ENCODE measurements around the gene TTC28. TPM values are rescaled to one million over a fixed set of nuclear protein-coding genes. Genes with fewer than 3 reads are reported as not detected.
A peak's percentile ranks its signal among the peaks of the same experiment; 100 is the strongest.

The TTC28 gene
- total RNA-seq, 2 donors from 2014 or later, result 4.2 to 5.4 TPM

DNA sequence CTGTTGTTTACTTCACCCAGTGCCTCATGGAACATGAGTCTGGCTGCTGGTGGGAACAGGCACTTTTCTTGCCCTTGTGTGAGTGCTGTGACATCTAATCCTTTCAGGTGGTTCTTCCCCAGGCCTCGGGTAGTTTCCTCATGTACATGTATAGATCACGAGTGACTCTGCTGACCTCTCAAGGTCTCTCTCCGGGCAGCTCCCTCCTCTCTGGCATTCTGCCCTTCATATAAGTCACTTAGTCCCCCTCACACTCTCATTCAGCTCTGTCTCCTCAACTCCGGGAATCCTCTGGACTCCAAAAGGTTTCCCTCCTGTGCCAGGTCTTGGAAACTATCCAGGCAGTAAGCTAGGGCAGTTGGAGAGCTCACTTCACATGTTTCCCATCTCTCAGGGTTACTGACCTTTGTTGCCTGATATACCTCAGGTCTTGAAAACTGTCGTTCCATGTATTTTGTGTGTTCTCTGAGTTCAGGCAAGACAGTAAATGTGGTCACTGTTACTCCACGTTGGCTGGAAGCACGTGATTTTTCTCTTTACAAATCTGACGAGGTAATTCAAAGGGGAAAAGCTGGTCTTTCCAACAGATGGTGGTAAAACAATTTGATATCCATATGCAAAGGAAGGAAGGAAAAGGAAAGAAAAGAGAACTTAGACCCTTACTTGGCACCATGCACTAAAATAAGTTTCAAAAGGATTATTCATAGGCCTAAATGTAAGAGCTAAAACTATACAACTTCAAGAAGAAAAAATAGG, 720.1 kb downstream of the TTC28 start:
- Mint-ChIP-seq H3K27ac (no peak overlapping the region), H3K9me3 (no peaks in the 10 kb centered on the region), H3K36me3 (ENCODE audit: insufficient read depth in 2 of 2) (no peaks in the 10 kb centered on the region), H3K27me3 (ENCODE audit: low read depth) (no peaks in the 10 kb centered on the region), H3K4me1 (ENCODE audit: low read depth) (no peaks in the 10 kb centered on the region), H3K4me3 (no peak overlapping the region)
- no peak for ATAC-seq (replicated peaks in 1 of 2)
- DNase-seq, result no peak

DNA sequence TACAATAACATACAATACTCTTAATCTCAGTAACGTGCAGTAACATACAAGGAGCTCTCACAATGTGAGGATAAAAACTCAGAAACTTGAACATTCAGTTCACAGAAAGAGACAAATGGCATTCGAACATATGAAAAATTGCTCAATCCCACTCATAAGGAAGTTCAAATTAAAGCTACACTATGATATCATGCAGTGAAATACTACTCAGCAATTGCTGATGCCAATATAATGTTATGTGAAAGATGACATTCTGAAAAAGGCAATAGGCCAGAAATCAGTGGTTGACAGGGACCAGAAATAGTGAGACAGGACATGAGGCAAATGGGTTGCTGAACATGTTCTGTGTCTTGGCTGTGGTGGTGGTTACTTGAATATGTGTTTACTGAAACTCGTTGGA, 726.9 kb downstream of the TTC28 start:
- ATAC-seq (replicated peaks in 1 of 2) (no peak), DNase-seq (no peak)
- Mint-ChIP-seq H3K27ac (no peak overlapping the region), H3K36me3 (ENCODE audit: insufficient read depth in 2 of 2) (no peaks in the 10 kb centered on the region), H3K4me1 (ENCODE audit: low read depth) (no peaks in the 10 kb centered on the region), H3K9me3 (no peaks in the 10 kb centered on the region), H3K27me3 (ENCODE audit: low read depth) (no peaks in the 10 kb centered on the region), H3K4me3 (no peak overlapping the region)

DNA sequence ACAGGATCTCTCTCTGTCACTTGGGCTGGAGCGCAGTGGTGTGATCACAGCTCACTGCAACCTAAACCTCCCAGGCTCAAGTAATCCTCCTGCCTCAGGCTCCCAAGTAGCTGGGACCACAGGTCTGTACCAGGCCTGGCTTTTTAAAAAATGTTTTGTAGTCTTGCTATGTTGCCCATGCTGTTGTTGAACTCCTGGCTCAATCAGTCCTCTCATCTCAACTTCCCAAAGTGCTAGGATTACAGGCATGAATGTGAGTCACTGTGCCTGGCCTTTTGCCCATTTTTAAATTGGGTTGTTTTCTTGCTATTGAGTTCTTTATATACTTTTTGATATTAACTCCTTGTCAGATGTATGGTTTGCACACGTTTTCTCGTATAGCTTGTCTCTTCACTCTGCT, 727.5 kb downstream of the TTC28 start:
- no peaks in the 10 kb centered on the region for H3K4me1 Mint-ChIP-seq (ENCODE audit: low read depth)
- H3K27ac Mint-ChIP-seq, result no peak overlapping the region
- no peaks in the 10 kb centered on the region for H3K36me3 Mint-ChIP-seq (ENCODE audit: insufficient read depth in 2 of 2)
- no peaks in the 10 kb centered on the region for H3K27me3 Mint-ChIP-seq (ENCODE audit: low read depth)
- no peaks in the 10 kb centered on the region for H3K9me3 Mint-ChIP-seq
- H3K4me3 Mint-ChIP-seq, result no peak overlapping the region
- ATAC-seq (replicated peaks in 1 of 2) (no peak), DNase-seq (no peak)

DNA sequence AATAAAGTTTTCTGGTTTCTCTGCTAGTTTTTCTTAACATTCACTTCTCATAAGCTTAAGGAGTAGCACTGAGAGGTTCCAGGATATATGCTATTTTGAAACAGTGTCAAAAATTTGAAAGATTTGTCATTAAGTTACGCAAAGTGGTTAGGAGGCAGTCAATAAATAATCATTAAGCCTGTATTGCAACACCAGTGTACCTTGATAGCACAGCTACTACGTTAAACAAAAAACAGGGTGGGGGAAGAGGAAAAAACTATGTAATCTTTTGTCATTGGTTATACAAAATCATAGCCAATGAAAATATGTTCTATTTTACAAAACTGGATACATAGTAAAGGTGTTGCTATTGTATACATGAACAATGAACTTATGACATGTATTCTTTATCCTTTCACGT, 730.2 kb downstream of the TTC28 start:
- DNase-seq, result no peak
- no peak for ATAC-seq (replicated peaks in 1 of 2)
- Mint-ChIP-seq H3K27ac (no peak overlapping the region), H3K4me1 (ENCODE audit: low read depth) (no peaks in the 10 kb centered on the region), H3K4me3 (no peak overlapping the region), H3K9me3 (no peaks in the 10 kb centered on the region), H3K36me3 (ENCODE audit: insufficient read depth in 2 of 2) (no peaks in the 10 kb centered on the region), H3K27me3 (ENCODE audit: low read depth) (no peaks in the 10 kb centered on the region)

DNA sequence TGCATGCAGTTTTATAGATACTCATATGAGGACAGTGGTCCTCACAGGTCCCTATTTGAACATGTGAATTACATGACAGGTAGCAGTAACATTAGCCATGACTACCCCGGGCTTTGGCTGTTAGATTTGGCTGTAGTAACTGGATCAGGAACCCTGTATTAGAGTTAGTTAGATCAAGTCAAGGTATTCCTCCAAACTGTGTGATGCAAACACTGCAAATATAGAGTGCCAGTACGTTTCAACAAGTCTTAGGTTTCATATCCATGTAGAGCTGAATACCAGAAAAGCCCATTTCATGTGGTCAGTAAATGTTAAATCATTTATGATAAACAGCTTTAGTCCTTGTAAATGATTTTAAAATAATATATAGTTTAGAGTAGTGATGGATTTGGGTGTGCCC, 731.1 kb downstream of the TTC28 start:
- no peak overlapping the region for H3K27ac Mint-ChIP-seq
- no peaks in the 10 kb centered on the region for H3K36me3 Mint-ChIP-seq (ENCODE audit: insufficient read depth in 2 of 2)
- no peak for DNase-seq
- no peak overlapping the region for H3K4me3 Mint-ChIP-seq
- no peaks in the 10 kb centered on the region for H3K9me3 Mint-ChIP-seq
- no peak for ATAC-seq (replicated peaks in 1 of 2)
- H3K27me3 Mint-ChIP-seq (ENCODE audit: low read depth), result no peaks in the 10 kb centered on the region
- H3K4me1 Mint-ChIP-seq (ENCODE audit: low read depth), result no peaks in the 10 kb centered on the region

DNA sequence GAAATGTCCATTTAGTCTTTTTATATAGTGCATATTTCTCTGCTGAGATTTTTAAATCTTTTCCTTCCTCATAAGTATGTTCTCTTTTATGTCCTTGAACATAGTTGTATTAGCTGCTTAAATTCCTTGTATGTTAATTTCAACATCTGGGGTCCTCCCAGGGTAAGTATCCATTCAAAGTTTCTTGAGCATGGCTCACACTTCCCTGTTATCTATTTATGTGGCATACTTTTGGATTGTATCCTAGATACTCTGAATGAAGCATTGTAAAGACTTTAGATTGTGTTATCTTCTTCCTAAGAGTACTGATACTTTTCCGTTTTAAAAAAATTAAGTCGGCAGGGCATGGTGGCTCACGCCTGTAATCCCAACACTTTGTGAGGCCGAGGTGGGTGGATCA, 732.2 kb downstream of the TTC28 start:
- Mint-ChIP-seq H3K36me3 (ENCODE audit: insufficient read depth in 2 of 2) (no peaks in the 10 kb centered on the region), H3K9me3 (no peaks in the 10 kb centered on the region), H3K27ac (peak overlapping the region; percentile 74), H3K4me1 (ENCODE audit: low read depth) (no peaks in the 10 kb centered on the region), H3K4me3 (no peak overlapping the region), H3K27me3 (ENCODE audit: low read depth) (no peaks in the 10 kb centered on the region)
- ATAC-seq (replicated peaks in 1 of 2), result no peak
- no peak for DNase-seq

DNA sequence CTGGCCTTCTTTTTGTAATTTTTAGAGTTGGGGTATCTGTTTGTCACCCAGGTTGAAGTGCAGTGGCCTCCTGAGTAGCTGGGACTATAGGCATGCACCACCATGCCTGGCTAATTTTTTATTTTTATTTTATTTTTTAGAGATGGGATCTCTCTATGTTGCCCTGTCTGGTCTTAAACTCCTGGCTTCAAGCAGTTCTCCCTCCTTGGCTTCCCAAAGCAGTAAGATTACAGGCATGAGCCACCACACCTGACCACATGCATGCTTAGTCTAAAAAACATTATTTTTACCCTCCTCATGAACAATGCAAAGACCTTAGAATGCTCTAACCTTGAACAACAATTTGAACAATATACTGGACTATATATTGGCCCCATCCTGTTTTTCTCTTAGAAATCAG, 738.5 kb downstream of the TTC28 start:
- ATAC-seq (replicated peaks in 1 of 2) (no peak), DNase-seq (no peak)
- H3K36me3 Mint-ChIP-seq (ENCODE audit: insufficient read depth in 2 of 2), result no peaks in the 10 kb centered on the region
- no peak overlapping the region for H3K4me3 Mint-ChIP-seq
- H3K27ac Mint-ChIP-seq, result no peak overlapping the region
- no peaks in the 10 kb centered on the region for H3K27me3 Mint-ChIP-seq (ENCODE audit: low read depth)
- H3K9me3 Mint-ChIP-seq, result no peaks in the 10 kb centered on the region
- no peaks in the 10 kb centered on the region for H3K4me1 Mint-ChIP-seq (ENCODE audit: low read depth)

DNA sequence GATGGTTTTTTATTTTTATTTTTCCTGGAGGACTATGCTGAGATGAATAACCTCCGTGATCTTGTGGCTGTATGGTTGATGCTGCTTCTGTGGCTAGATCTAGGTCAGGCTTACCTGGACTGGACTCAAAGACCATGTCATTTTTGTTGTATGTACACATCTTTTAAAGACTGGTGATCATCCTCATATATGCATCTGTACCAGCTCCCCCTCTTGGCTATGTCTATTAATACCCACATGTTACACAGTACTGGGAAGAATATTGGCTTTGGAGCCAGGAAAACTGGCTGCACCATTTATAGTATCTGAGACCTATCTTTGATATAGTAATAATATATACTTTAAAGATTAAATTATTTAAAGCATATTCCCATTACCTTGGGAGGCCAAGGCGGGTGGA, 742.2 kb downstream of the TTC28 start:
- no peak for DNase-seq
- ATAC-seq (replicated peaks in 1 of 2), result no peak
- Mint-ChIP-seq H3K4me1 (ENCODE audit: low read depth) (no peaks in the 10 kb centered on the region), H3K27ac (no peak overlapping the region), H3K36me3 (ENCODE audit: insufficient read depth in 2 of 2) (no peaks in the 10 kb centered on the region), H3K27me3 (ENCODE audit: low read depth) (no peaks in the 10 kb centered on the region), H3K4me3 (no peak overlapping the region), H3K9me3 (no peaks in the 10 kb centered on the region)

DNA sequence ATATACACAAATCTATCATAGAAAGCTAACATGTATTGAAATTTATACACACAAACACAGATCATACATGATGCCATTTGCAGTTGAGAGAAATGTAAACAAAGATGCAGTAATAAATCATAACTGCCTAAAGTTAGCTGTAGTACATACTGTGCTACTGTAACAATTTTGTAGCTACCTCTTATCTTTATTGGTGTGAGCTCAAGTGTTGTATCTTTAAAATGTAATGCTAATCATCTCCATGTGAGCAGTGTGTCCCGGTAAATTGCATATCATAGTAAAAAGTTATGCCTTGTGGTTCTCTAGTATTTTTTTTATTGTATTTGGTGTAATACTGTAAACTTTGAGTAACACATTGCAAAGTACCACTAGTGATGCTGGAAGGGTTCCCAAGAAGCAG, 743.7 kb downstream of the TTC28 start:
- ATAC-seq (replicated peaks in 1 of 2), result no peak
- DNase-seq, result no peak
- no peak overlapping the region for H3K27ac Mint-ChIP-seq
- no peaks in the 10 kb centered on the region for H3K4me1 Mint-ChIP-seq (ENCODE audit: low read depth)
- H3K4me3 Mint-ChIP-seq, result no peak overlapping the region
- H3K9me3 Mint-ChIP-seq, result no peaks in the 10 kb centered on the region
- no peaks in the 10 kb centered on the region for H3K27me3 Mint-ChIP-seq (ENCODE audit: low read depth)
- no peaks in the 10 kb centered on the region for H3K36me3 Mint-ChIP-seq (ENCODE audit: insufficient read depth in 2 of 2)

DNA sequence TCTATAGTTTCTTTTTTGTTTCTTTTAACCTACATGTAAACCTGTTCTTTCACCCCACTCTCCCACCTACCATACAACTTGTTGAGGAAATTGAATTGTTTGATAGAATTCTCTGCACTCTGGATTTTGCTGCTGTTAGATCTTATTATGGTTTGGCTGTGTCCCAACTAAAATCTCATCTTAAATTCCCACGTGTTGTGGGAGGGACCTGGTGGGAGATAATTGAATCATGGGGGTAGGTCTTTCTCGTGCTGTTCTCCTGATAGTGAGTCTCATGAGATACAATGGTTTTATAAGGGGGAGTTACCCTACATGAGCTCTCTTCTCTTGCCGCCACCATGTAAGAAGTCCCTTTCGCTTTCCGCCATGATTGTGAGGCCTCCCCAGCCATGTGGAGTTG, 745.6 kb downstream of the TTC28 start:
- no peaks in the 10 kb centered on the region for H3K9me3 Mint-ChIP-seq
- H3K36me3 Mint-ChIP-seq (ENCODE audit: insufficient read depth in 2 of 2), result no peaks in the 10 kb centered on the region
- no peak for ATAC-seq (replicated peaks in 1 of 2)

DNA sequence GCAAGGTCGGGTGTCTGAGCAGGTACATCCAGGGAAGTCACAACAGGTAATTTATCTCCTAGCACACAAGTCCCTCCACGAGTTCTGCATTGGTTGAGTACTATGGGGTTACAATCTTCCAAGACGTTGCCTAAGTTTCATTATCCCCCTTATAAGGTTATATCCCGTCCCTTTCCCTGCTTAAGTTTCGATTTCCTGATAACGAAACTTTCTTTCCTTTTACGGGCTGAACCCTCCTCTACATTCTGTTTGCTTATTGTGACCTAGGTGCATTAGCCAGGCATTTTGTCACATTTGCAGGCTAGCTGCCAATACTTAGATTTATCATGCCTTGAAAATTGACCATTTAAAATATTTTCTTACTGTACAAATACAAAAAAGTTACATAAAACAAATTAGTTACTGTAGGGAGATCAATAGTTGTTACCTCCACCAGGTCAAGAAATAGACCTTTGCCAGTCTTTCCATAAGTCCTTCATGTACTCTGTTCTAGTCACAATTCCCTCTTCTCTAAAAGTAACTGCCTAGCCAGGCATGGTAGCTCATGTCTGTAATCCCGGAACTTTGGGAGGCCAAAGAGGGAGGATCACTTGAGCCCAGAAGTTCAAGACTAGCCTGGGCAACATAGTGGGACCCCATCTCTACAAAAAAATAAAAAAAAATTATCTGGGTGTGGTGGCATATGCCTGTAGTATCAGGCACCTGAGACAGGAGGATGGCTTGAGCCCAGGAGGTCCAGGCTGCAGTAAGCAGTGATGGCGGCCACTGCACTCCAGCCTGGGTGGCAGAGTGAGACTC, 746.3 kb downstream of the TTC28 start:
- no peak for ATAC-seq (replicated peaks in 1 of 2)
- no peak for DNase-seq
- no peak overlapping the region for H3K27ac Mint-ChIP-seq
- H3K27me3 Mint-ChIP-seq (ENCODE audit: low read depth), result no peaks in the 10 kb centered on the region
- H3K4me1 Mint-ChIP-seq (ENCODE audit: low read depth), result no peaks in the 10 kb centered on the region
- no peaks in the 10 kb centered on the region for H3K9me3 Mint-ChIP-seq
- H3K36me3 Mint-ChIP-seq (ENCODE audit: insufficient read depth in 2 of 2), result no peaks in the 10 kb centered on the region
- no peak overlapping the region for H3K4me3 Mint-ChIP-seq

More for the DNA sequence above, 745.6 kb downstream of the TTC28 start:
- H3K4me3 Mint-ChIP-seq, result no peak overlapping the region
- no peak overlapping the region for H3K27ac Mint-ChIP-seq
- no peaks in the 10 kb centered on the region for H3K4me1 Mint-ChIP-seq (ENCODE audit: low read depth)
- no peaks in the 10 kb centered on the region for H3K27me3 Mint-ChIP-seq (ENCODE audit: low read depth)
- DNase-seq, result no peak

DNA sequence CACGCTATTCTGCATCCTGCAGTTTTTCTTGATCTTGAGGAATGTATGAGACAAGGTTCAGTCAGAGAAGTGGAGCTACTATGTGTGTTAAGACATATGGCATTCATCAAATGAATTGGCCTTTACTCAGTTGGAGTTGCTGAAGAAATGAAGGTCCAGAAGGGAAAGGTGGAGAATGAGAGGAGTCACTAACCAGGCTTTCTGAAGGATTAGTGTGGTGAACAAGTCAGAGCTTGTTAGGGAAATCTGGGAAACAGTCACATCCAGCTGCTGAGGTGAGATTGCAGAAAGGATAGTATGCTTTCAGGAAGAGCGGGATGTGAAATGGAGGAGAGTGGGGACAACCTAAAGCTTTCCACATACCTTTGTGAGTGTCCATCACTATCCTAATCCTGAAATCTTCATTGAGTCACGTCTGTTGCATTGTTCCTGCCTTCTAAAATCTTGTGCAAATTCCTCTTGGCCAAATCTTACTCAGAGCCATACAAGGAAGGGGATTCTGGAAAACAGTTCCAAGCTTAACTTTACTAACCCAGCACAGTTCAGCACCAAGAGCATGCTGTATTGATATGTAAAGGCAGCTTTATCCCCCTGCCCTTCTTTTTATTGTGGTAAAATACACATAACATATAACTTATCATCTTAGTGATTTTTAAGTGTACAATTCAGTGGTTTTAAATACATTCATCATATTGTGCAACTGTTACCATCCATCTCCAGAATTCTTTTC, 749.1 kb downstream of the TTC28 start:
- H3K27ac Mint-ChIP-seq, result no peak overlapping the region
- H3K9me3 Mint-ChIP-seq, result peaks cover 0 to 3% of the 10 kb centered on the region in 2 donors
- no peak overlapping the region for H3K4me3 Mint-ChIP-seq
- peaks cover 10% of the 10 kb centered on the region for H3K4me1 Mint-ChIP-seq (ENCODE audit: low read depth)
- no peak for DNase-seq
- H3K36me3 Mint-ChIP-seq (ENCODE audit: insufficient read depth in 2 of 2), result peaks cover 1 to 3% of the 10 kb centered on the region in 2 donors
- ATAC-seq (replicated peaks in 1 of 2), result no peak
- no peaks in the 10 kb centered on the region for H3K27me3 Mint-ChIP-seq (ENCODE audit: low read depth)

All from activated T-cell treated with anti-CD3 and anti-CD28 coated beads, Interleukin-2, amount 50 U/mL, for 72 hours (primary cell).